Measurements from ENCODE around the gene GRWD1. TPM values are rescaled to one million over a fixed set of nuclear protein-coding genes. Genes with fewer than 3 reads are reported as not detected.

GRWD1 gene
- total RNA-seq, 1 donor from 2014 or later, result 41.4 TPM

DNA sequence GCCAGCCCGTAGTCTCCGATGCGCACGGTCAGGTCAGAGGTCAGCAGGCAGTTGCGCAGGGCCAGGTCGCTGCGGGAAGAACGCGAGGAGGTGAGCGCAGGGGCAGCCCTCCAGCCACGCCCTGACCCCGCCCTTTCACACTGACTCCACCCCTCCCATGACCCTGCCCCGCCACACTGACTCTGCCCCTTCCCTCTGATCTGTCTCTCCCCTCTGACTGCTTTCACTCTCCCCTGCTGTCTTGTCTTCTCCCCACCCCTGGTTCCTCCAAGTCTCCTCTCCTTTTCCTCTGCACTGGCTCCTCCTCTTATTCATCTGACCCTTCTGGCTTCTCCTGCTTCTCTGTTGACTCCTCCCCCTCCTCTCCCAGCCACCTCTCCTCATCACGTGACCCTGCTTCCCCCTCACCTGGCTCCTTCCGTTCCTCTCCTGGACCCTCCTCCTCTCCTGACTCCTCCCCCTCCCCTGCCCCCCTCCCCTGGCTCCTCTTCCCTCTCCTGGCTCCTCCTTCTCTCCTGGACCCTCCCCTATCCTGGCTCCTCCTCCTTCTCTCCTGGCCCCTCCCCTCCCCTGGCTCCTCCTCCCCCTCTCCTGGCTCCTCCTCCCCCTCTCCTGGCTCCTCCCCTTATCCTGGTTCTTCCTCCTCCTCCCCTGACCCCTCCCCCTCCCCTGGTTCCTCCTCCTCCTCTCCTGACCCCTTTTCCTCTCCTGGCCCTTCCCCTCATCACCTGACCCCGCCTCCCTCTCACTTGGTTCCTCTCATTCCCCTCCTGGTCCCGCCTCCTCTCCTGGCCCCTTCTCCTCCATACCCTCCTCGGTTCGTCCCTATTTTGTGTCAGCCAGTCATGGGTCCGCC is 55.9 kb downstream of the GRWD1 start:
- DNase-seq (ENCODE audit: low read depth) (no peak), FAIRE-seq (no peak)
- no peak overlapping the region for H3K4me2 ChIP-seq (ENCODE audit: low read length)
- H3K27ac Mint-ChIP-seq (ENCODE audit: unreplicated experiment), result no peak overlapping the region
- H3K4me3 ChIP-seq (ENCODE audit: insufficient read depth, low read depth, low read length), result no peak overlapping the region
- no peaks in the 10 kb centered on the region for H3K79me2 ChIP-seq (ENCODE audit: insufficient read depth, low read length)
- H3K9me3 ChIP-seq (ENCODE audit: insufficient read depth, low read depth, low read length), result no peaks in the 10 kb centered on the region
- H3K4me3 Mint-ChIP-seq (ENCODE audit: unreplicated experiment), result peak overlapping the region; percentile 76
- TF ChIP-seq, protein P1, sequence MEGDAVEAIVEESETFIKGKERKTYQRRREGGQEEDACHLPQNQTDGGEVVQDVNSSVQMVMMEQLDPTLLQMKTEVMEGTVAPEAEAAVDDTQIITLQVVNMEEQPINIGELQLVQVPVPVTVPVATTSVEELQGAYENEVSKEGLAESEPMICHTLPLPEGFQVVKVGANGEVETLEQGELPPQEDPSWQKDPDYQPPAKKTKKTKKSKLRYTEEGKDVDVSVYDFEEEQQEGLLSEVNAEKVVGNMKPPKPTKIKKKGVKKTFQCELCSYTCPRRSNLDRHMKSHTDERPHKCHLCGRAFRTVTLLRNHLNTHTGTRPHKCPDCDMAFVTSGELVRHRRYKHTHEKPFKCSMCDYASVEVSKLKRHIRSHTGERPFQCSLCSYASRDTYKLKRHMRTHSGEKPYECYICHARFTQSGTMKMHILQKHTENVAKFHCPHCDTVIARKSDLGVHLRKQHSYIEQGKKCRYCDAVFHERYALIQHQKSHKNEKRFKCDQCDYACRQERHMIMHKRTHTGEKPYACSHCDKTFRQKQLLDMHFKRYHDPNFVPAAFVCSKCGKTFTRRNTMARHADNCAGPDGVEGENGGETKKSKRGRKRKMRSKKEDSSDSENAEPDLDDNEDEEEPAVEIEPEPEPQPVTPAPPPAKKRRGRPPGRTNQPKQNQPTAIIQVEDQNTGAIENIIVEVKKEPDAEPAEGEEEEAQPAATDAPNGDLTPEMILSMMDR (IDR thresholded peaks at IDR 0.05; ENCODE audit: insufficient read depth, low read depth, low read length), result no peak
- peaks cover 17% of the 10 kb centered on the region for H3K27me3 Mint-ChIP-seq (ENCODE audit: low read depth, unreplicated experiment)
- H3K27me3 ChIP-seq (ENCODE audit: insufficient read depth, low read length), result peaks cover 12% of the 10 kb centered on the region
- H2AFZ ChIP-seq (ENCODE audit: low read depth, low read length), result no peak overlapping the region
- H3K36me3 ChIP-seq (ENCODE audit: insufficient read depth, low read length), result no peaks in the 10 kb centered on the region
- no peak overlapping the region for H3K9ac ChIP-seq (ENCODE audit: low read length)
- no peaks in the 10 kb centered on the region for H4K20me1 ChIP-seq (ENCODE audit: insufficient read depth, low read length)
- peaks cover 4% of the 10 kb centered on the region for H3K36me3 Mint-ChIP-seq (ENCODE audit: low read depth, unreplicated experiment)
- H3K9me3 Mint-ChIP-seq (ENCODE audit: unreplicated experiment), result no peaks in the 10 kb centered on the region
- H3K4me1 Mint-ChIP-seq (ENCODE audit: low read depth, unreplicated experiment), result no peaks in the 10 kb centered on the region
- no peak overlapping the region for H3K27ac ChIP-seq (ENCODE audit: low read depth, low read length)
- no peaks in the 10 kb centered on the region for H3K4me1 ChIP-seq (ENCODE audit: insufficient read depth, low read length)

DNA sequence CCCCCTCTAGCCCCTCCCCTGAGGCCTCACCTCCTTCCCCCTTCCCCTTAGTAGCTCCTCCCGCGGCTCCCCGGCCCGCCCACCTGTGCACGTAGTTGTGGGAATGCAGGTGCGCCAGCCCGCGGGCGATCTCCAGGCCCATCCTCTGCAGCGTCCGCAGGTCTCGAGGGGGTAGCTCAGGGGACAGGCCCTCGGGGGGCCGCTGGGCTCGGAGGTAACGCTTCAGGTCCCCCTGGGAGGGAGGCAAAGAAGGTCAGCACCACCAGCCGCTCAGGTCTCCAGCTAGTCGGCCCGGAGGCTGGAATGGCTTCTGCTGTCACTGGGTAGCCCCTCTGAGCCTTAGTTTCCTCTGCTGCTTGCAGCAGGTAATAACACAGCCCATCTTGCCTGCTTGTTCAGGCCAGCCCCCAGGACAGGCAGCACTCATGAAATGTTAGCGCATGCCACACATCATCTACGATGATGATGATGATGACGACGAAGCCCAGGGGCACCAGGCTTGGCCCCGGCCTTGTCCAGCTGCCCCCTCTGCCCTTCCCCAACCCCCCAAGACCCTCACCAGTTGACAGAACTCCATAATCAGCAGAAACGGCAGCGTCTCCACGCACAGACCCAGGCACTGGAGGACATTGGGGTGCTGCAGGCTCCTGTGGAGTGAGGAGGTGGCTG is 56.7 kb downstream of the GRWD1 start:
- peaks cover 12% of the 10 kb centered on the region for H3K27me3 ChIP-seq (ENCODE audit: insufficient read depth, low read length)
- no peaks in the 10 kb centered on the region for H3K4me1 Mint-ChIP-seq (ENCODE audit: low read depth, unreplicated experiment)
- no peaks in the 10 kb centered on the region for H4K20me1 ChIP-seq (ENCODE audit: insufficient read depth, low read length)
- FAIRE-seq (no peak), DNase-seq (ENCODE audit: low read depth) (no peak)
- H3K4me2 ChIP-seq (ENCODE audit: low read length), result no peak overlapping the region
- H3K27me3 Mint-ChIP-seq (ENCODE audit: low read depth, unreplicated experiment), result peaks cover 19% of the 10 kb centered on the region
- no peak overlapping the region for H2AFZ ChIP-seq (ENCODE audit: low read depth, low read length)
- no peak overlapping the region for H3K27ac ChIP-seq (ENCODE audit: low read depth, low read length)
- peaks cover 4% of the 10 kb centered on the region for H3K36me3 Mint-ChIP-seq (ENCODE audit: low read depth, unreplicated experiment)
- no peak overlapping the region for H3K4me3 ChIP-seq (ENCODE audit: insufficient read depth, low read depth, low read length)
- no peaks in the 10 kb centered on the region for H3K4me1 ChIP-seq (ENCODE audit: insufficient read depth, low read length)
- H3K79me2 ChIP-seq (ENCODE audit: insufficient read depth, low read length), result no peaks in the 10 kb centered on the region
- H3K9me3 ChIP-seq (ENCODE audit: insufficient read depth, low read depth, low read length), result no peaks in the 10 kb centered on the region
- TF ChIP-seq, protein P1 (IDR thresholded peaks at IDR 0.05; ENCODE audit: insufficient read depth, low read depth, low read length), result no peak
- no peak for TF ChIP-seq EZH2 (IDR thresholded peaks at IDR 0.05; ENCODE audit: insufficient read depth, low read length)
- no peak overlapping the region for H3K4me3 Mint-ChIP-seq (ENCODE audit: unreplicated experiment)
- H3K9me3 Mint-ChIP-seq (ENCODE audit: unreplicated experiment), result no peaks in the 10 kb centered on the region
- peak overlapping the region; percentile 59 for H3K27ac Mint-ChIP-seq (ENCODE audit: unreplicated experiment)
- H3K36me3 ChIP-seq (ENCODE audit: insufficient read depth, low read length), result no peaks in the 10 kb centered on the region
- no peak overlapping the region for H3K9ac ChIP-seq (ENCODE audit: low read length)

Data from astrocyte (in vitro differentiated cells and primary cell).